SK-N-DZ (cell line): ENCODE data around the gene TBCCD1. TPM values are rescaled to one million over a fixed set of nuclear protein-coding genes. Genes with fewer than 3 reads are reported as not detected.

Experiments
- DNase-seq: peaks from one replicate; pipeline ENCODE4 v3.0.0-alpha.2; 2015; ENCODE audit warnings: low spot score
- polyA plus RNA-seq, 2 experiments: library from polyadenylated mRNA; depleted of rRNA; stranded (reverse); fragments of >200 nt; gene quantifications; 2 replicates each; pipeline ENCODE4 v1.2.3, GENCODE V29; 2014

Gene TBCCD1, protein sequence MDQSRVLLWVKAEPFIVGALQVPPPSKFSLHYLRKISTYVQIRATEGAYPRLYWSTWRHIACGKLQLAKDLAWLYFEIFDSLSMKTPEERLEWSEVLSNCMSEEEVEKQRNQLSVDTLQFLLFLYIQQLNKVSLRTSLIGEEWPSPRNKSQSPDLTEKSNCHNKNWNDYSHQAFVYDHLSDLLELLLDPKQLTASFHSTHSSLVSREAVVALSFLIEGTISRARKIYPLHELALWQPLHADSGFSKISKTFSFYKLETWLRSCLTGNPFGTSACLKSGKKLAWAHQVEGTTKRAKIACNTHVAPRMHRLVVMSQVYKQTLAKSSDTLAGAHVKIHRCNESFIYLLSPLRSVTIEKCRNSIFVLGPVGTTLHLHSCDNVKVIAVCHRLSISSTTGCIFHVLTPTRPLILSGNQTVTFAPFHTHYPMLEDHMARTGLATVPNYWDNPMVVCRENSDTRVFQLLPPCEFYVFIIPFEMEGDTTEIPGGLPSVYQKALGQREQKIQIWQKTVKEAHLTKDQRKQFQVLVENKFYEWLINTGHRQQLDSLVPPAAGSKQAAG
- 21.4 and 22.3 TPM in 2 replicates for polyA plus RNA-seq (2014; cell fraction: cytosol; rRNA removed)
- 13.0 and 19.8 TPM in 2 replicates for polyA plus RNA-seq (2014; cell fraction: nucleus; rRNA removed)

DNA sequence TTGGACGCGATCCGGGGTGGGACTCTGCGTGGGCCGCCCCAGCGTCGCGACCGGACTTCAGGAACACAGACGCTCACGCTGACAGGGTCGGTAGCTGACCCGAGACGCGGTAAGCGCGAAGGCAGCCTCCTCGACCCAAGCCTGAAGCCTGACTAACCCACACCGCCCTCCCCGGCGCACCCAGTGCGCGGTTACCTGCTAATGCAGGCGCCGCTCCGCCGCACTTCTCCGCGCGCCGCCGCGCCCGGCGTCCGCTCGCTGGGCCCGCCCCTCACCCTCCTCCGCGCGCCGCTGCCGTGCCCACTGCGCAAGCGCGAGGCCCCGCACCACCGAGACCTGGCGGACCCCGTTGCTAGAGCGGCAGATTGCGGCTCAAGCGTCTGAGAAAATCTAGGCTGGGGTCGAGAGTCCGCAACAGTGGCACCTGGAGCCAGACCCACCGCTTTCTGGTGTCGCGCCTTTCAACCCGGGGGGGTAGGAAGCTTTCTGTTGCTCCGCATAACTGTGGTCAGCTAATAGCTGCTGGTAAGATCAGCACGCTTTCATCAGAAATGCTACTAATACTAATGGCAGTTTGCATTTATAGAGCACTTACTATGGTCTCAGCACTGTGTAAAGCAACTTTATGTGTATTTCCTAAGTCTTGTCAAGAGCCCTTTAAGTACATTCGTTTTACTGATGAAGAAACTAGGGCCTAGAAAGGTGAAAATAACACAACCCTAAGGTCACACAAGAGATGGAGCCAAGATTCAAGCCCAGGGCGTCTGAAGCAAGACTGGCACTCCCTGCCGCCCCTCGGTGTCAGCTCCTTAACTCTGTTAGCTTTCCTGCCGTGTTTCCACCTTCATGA lies at the start of gene TBCCD1:
TSS of gene TBCCD1 (minus strand) at position 268 of the 850 bp plus-strand sequence. CDS start 3,010 bp downstream, outside the sequence.
- DNase-seq: peak; percentile 91

GRCh38 chr3:186616299-186616617 lies 49.1 kb upstream of the TBCCD1 start:
- DNase-seq: no peak

GRCh38 chr3:186614597-186615483 lies 47.7 kb upstream of the TBCCD1 start:
- peak; percentile 86 for DNase-seq

GRCh38 chr3:186614266-186614596 lies 47.1 kb upstream of the TBCCD1 start:
- no peak for DNase-seq

DNA sequence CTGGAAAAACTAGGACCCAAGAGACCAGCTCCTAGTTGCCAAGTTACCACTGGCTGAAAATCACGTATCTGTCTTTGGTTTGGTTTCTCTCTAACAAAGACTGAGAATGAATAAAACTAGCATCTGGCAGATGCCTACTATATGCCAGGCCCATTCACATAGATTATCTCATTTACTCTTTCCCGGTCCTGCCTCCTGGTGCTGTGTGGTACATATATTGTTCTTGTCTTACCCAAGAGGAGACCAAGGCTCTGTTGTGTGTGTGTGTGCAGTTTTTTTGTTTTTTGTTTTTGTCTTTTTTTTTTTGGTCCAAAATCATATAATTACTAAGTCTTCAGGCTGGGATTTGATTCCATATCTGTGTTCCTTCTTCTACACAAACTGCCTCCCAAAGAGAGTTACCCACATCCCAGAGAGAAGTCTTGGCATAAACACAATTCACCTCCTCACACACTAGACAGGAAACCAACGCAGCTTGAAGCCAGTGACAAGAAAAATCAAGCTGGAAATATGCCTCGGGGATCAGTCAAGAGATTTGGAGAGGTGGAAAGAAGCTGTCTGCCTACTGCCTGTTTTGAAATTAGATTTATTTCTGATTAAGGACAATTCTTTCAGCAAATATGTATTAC lies 46.6 kb upstream of the TBCCD1 start:
- no peak for DNase-seq

DNA sequence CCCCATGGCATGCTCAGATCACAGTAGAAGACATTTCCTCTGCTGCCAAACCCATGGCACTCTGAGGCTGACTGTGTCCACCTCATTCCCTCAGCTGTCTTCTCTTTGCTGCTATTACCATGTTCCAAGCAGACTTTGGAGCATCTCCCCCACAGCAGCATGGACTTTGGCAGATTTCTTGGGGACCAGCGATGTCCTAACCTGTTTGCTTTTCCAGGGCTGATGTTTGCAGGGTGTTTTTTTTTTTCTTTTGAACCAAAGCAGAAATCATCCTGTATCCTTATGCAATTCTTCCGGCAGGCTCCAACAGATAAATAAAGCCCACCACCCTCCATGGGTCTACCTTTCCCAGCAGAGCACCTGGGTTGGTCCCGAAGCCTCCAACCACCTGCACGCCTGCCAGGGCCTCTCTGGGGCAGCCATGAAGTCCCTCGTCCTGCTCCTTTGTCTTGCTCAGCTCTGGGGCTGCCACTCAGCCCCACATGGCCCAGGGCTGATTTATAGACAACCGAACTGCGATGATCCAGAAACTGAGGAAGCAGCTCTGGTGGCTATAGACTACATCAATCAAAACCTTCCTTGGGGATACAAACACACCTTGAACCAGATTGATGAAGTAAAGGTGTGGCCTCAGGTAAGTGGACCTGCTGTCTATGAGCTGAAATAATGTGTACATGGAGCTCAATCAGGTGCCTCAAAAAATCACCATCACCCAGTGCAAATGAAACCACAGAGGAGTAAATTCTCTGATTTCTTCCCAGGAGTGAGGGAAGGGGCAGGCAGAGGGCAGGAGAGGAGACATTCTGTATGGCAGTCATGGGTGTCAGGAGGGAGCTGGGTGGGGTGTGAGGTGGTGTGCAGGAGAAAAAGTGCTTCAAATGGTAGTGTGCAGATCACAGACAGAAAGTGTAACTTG lies 45.8 kb upstream of the TBCCD1 start, which contains the start of gene AHSG:
TSS of gene AHSG (plus strand) at position 340 of the 916 bp plus-strand sequence. CDS start at position 422, 82 bp downstream.
- DNase-seq: no peak

- DNase-seq: no peak
These were observed 44.9 kb upstream of the TBCCD1 start for GRCh38 chr3:186612065-186612464.

DNA sequence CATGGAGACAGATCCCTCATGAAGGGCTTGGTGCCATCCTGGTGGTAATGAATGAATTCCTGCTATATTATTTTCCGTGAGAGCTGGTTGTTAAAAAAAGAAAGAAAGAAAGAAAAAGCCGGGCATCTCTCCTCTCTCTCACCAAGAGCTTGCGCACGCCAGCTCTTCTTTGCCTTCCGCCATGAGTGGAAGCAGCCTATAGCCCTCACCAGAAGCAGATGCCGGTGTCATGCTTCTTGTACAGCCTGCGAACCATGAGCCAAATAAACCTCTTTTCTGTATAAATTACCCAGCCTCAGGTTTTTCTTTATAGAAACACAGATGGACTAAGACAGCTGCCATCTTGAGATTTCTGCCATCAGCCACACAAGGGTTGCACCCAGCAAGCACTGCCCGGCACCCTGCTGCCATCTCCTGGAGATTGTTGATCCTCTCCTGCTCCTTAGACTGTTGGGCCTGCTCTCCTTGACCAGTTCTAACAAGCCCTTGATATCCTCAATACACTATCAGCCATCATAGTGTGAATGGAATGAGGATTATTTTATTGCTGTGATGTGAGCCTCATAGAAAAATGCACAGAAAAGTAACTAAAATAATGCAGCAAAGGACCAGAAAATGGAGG lies 42.2 kb upstream of the TBCCD1 start:
- DNase-seq: peak; percentile 30

GRCh38 chr3:186608624-186609215 lies 41.6 kb upstream of the TBCCD1 start:
- no peak for DNase-seq

GRCh38 chr3:186605561-186606545 lies 38.7 kb upstream of the TBCCD1 start:
- DNase-seq: no peak

- DNase-seq: no peak
These were observed 37.9 kb upstream of the TBCCD1 start for GRCh38 chr3:186605078-186605477.

DNA sequence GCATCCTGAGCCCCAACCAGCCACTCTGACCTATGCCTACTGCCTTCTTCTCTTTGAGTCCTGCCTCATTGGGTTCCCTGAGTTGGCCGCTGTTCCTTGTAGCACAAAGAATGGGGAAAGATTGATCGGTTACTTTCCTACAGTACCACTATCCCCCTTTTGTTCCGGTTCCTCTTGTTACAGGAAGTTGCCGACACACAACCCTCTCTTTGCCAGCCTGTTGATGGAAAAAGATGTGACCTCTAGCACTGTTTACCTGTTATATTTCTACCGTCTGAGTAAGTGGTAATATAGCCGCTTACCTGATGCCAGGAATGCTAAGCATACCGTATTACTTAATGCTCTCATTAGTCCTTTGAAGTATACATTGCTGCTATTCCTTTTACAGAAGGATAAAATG lies 36.0 kb upstream of the TBCCD1 start:
- DNase-seq: no peak

- DNase-seq: no peak
These were observed 33.8 kb upstream of the TBCCD1 start for GRCh38 chr3:186600896-186601295.

- no peak for DNase-seq
These were observed 32.6 kb upstream of the TBCCD1 start for GRCh38 chr3:186599785-186600166.

DNA sequence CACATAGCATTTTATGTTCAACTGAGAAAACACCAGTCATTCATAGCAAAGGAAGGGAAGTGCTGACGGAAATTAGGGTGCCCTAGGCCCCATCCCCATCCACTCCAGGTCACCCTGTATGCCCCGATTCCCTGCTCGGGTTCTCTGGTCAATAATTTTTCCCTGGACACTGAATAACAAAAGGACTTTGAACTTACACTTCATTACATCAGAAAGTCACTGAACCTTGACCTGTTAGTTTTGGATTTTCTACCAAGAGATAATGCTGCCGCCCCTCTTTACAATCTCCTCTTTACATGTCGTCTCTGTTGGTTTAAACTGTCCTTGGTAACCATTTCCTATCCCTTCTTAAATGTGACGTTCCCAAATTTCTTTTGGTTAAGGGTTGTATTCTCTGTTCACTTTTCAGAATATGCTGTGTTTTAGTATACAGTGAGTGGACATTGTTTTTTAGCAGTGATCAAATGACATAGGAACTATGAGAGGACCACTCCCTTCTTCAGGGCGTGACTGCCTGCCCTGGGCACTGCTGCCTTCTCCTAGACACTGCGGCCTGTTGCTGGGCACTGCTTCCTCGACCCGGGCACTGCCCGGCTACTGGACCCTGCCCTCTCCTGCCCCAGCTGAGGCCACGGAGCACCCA lies 32.1 kb upstream of the TBCCD1 start:
- DNase-seq: no peak

DNA sequence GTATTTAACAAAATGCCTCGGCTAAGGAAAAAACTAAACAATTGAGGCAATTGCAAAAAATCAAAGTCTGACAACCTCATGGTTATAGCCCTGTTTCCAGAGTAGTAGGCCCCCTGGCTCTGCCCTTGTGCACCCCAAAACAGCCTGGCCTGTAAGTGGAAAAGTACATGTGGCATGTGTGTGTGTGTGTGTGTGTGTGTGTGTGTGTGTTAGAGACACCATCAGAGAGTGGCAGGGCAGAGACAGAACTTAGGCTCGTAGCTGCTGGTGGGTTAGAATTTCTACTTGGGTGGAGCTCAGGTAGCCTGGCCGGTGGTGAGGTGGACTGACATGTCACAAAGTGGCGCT lies 31.6 kb upstream of the TBCCD1 start:
- DNase-seq: no peak

DNA sequence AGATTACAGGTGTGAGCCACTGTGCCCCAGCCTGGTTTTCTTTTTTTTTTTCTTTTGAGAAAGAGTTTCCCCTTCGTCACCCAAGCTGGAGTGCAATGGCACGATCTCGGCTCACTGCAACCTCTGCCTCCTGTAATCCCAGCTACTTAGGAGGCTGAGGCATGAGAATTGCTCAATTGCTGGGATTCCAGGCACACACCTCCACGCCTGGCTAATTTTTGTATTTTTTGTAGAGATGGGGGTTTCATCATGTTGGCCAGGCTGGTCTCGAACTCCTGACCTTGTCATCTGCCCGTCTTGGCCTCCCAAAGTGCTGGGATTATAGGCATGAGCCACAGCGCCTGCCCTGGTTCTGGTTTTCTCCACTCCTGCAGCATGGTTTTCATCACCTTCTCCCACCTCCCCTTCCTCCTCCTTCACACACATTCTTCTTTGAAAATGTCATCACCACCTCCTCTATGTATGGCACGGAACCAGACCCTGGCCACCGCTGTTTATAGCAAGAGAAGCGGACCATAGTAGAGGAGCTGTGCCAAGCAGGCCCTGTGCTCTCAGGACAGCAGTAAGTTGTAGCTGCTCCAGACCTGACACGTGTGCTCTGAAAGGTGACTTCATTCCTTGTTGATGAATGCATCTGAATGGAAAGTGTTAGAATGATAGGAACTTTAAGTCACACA lies 31.1 kb upstream of the TBCCD1 start:
- DNase-seq: no peak
